GM21576 (cell line): ENCODE data around the gene NPC1.

Experiments
- ATAC-seq: cut with Tn5 transposase; IDR thresholded peaks from one replicate; pipeline ENCODE4 v1.9.1; 2021; ENCODE audit warnings: mild to moderate bottlenecking, moderate library complexity; ENCODE audit not compliant: unreplicated experiment

NPC1 gene

DNA sequence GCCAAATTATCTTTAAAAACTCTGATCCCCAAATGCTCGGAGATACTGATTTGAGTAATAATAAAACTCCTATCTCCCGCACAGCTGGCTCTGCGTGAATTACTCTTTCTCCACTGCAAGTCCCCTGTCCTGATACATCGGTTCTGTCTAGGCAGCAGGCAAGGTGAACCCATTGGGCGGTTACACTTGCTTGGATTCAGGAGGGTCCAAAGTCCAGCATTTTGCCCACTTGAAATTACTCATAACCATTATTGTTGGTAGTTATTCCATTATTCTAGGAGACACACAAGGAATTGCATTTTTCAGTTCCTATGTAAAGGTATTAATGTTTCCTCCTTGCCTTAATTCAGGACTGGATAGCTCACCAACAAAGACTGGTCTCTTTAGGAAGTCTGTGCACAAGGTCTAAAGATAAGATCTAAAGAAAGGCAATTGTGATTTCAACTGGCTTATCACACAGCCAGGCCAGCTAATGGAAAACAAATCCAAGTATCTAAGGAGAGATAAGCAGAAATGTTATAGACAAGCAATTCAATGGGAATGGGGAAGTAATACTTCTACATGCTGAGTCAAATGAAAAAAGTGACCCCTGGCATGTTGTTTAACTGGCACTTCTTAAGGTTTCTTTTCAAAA, 23.2 kb upstream of the NPC1 start:
- no peak for ATAC-seq

DNA sequence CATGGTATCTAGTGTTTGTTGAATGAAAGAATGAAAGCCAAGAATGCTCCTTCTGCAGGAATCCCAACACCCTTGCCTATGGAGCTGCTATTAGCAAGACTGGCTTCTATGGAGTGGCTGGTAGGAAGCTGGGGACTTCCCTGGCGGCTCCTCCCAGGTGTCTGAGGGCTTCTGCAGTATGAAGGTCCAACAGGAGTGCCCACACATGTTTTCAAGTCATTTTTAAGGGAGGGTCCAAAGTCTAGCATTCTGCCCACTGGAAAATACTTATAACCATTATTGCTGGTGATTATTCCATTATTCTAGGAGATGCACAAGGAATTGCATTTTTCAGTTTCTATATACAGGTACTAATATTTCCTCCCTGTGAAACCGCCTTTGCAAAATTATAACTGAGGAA, 21.9 kb upstream of the NPC1 start:
- ATAC-seq = no peak

DNA sequence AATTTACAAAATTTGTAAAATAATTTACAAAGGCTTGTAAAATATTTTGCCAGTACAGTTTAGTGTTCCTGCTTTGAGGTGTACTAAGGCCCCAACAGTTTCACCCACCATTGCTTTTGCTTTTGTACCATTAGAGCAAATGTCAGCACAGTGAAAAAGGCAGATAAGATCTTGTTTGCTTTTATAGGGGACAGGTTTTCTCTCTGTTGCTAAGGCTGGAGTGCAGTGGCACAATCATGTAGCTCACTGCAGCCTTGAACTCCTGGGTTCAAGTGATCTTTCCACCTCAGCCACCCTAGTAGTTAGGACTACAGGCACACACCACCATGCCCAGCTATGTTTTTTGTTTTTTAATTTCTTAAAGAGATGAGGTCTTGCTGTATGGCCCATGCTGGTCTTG, 19.6 kb upstream of the NPC1 start:
- ATAC-seq = no peak

DNA sequence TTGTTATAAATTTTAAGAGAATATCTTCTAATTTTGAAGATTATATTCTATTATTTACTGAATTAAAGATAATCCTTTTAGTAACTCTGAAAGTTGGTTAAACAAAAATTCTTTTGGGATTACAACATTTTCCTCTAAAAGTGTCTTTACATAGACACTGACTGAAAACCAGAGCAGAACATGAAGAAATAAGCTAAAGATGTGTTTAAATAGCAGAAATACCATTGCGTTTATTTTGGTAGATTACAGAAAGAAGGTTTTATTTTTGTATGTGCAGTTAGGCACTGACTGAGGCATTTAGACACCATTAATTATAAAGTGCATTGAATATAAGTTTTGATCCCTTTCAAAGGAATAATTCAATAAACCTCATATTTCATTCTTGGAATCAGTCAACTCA, 13.5 kb upstream of the NPC1 start:
- ATAC-seq = no peak

DNA sequence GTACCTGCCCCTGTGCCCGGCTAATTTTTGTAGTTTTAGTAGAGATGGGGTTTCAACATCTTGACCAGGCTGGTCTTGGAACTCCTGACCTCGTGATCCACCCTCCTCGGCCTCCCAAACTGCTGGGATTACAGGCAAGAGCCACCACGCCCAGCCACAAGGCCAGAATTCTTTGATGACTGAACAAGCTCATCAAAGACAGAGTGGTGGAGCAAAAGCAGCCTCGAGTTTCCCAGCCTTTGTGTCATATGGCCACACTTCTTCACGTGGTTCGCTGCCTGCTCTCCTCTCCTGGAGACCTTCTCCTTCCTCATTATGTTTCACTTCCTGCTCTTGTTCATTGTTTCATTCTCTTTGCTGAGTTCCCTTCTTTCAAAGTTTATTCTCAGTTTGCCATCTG, 9.9 kb upstream of the NPC1 start:
- no peak for ATAC-seq

DNA sequence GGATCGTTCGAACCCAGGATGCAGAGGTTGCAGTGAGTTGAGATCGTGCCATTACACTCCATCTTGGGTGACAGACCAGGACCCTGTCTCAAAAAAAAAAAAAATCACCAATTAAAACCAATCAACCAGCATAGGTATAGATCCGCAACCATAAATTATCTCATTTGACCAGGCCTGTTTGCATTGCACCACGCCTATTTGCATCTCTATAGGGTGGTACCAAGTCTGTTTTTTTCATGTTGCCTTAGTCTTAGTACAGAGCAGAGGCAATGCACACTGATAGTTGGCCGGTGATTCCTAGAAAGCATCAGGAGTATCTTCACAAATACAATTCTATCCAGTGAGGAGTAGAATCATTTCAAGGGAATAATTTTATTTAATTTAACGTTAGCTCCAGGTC, 9.3 kb upstream of the NPC1 start:
- ATAC-seq = no peak

DNA sequence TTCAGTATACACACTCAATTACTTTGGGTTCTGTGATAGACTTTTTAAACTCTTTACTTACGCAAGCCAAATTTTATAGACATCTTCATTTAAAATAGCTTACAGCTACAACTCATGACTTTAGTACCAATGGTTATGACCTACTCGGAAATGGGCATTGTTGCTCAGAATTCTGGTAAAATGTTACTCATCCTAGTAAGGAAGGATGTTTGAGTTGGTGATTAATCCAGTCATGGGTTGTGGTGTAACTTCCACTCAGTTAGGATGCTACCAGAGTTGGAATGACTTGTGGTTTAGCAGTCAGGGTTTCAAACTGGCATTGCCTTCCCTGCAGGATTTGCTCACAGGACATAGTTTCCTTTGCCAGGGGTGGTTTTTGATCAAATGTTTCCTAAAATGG, 7.4 kb upstream of the NPC1 start:
- ATAC-seq = no peak

DNA sequence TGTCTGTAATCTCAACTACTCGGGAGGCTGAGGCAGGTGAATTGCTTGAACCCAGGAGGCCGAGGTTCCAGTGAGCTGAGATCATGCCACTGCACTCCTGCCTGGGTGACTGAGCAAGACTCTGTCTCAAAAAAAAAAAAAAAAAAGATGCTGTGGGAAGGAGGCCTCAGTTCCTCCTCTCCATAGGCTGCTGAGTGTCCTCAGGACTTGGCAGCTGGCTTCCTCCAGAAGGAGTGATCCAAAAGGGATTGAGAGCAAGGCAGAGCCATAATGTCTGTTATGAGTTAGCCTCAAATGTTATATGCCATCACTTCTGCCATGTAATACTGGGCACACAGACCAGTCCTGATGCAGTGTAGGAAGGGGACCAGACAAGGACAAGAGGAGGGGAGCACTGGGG, 6.6 kb upstream of the NPC1 start:
- ATAC-seq = no peak

DNA sequence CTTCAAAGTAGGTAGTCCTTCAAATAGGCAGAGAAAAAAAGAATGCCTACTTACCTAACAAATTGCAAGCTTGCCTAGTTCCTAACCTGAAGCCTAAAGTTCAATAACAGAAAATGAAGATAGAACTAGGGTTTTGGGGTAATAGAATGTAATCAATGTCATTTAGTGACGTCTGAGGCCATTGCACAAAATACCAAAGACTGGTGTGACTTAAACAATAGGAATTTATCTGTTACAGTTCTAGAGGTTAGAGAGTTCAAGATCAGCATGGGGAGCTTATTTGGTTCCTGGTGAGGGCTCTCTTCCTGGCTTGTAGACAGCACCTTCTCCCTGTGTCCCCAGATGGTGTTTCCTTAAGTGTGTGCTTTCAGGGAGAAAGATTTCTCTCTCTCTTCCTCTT, 4.7 kb upstream of the NPC1 start:
- ATAC-seq = no peak

DNA sequence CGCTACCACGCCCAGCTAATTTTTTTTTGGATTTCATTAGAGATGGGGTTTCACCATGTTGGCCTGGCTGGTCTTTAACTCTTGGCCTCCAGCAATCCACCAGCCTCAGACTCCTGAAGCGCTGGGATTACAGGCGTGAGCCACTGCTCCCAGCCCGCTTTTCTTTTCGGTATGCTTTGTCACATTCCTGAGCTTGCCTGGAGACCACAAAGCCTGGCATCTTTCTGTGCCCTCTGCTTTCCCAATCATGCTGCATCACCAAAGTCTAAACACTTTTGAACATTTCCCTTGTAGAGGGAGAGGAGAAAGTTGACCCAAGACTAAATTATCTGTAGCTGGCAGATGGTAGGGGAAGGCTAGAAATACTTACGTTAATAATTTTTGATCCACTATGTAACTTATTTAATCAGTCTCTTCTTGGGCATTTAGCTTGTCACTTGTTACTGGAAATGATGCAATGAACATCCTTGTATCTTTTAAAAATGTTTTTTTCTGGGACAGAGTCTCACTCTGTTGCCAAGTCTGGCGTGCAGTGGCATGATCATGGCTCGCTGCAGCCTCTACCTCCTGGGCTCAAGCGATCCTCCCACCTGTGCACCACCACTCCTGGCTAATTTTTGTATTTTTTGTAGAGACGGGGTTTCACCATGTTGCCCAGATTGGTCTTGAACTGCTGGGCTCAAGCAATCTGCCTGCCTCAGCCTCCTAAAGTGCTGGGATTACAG, 2.7 kb upstream of the NPC1 start:
- no peak for ATAC-seq

DNA sequence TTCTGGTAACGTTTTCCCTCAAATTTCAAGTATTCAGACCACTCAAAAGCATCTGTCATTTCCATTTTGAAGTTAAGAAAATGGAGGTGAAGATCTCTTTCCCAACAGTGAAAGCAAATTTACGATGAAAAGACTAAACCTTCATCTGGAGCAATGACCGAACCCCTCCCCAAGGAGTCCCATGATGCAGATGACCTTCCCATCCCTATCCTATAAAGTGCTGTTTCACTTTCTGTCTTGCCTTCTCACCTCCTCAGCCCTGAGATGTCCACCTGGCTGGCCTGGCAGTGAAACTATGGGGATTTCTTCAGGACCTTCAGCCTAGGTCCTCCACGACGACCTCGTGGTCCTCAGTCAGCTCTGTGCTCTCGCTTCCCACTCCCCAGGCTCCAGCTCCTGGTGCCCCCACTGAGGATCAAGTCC, 925 bp upstream of the NPC1 start:
- ATAC-seq = no peak

DNA sequence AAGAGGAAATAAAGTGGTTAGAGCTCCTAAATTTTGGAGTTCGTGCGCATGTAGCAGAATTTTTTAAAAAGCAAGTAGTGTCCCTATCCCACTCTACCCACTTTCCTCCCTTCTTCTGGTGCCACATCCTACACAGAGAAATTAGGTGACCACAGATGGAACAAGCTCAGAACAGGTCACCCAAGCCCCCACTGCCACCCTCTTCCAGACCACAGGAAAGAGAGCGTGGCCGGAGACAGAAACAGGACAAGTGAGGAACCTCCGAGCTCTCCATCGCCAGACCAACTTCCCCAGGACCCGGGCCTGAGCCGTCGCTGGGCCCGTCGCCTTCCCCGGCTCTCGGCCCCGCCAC, 433 bp downstream of the NPC1 start:
- peak; percentile 0 for ATAC-seq

DNA sequence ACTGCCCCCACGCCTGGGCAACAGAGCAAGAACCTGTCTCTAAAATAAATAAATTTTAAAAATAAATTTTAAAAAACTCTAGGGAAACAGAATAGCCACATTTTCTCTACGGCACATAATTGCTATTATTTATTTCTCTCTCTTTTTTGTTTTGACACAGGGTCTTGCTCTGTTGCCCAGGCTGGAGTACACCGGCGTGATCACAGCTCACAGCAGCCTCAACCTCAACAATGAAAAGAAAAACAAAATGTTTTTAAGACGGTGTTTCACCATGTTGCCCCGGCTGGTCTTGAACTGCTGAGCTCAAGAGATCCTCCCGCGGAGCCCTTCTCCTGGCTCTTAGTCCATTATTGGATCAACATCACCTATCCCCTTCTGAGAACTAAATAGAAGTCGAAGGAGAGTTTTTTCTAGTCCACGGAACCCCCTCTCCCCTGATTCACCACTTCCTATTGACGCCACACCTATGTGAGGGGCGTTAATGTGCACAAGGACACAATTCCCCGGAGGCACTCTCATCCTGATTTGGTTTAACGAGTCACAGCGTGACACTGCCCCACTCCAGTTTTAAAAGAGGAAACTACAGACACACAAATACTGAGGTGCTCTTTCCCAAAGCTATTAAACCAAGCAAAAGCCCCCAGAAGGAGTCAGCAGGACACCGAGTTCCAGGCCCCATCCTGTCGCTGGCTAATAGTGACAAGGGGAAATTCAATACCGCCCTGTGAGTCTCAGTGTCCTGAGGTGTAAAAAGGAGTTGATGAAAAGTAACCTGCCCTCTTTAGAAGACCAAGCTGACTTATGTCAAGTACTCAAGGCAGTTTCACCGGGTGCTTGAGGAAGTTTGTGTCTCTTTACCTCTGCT, 1.1 kb downstream of the NPC1 start:
- ATAC-seq = no peak

DNA sequence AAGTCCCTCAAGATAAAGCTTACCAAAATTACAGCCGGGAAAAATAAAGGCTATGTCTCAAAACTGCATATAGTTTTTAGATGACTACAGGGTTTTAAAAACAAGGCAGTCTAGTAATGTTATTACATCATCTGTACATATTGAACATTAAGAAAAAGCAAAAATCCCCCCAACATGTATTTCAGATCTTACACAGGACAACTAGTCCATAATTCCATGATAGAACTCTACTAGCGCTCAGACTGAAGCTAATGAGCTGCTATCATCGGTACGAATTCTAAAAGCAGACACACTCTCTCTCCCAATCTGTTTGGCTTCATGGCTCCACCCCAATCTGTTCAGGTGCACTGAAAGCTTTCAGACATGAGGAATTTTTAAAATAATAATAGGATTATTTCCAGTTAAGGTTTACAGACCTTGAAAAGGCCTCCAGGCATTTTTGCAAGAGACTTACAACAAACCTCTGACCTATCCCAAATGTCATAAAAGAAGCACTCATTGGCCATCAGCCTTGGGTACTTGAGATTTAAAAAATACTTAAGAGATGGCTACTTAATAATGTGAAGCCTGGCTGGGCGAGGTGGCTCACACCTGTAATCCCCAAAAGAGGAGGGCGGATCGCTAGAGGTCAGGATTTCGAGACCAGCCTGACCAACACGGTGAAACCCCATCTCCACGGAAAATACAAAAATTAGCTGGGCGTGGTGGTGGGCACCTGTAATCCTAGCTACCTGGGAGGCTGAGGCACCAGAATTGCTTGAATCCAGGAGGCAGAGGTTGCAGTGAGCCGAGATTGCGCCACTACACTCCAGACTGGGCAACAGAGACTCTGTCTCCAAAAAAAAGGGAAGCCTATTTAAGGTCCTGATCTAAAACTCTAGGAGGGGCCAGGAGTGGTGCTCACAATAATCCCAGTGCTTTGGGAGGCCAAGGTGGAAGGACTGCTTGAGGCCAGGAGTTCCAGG, 2.0 kb downstream of the NPC1 start:
- no peak for ATAC-seq

DNA sequence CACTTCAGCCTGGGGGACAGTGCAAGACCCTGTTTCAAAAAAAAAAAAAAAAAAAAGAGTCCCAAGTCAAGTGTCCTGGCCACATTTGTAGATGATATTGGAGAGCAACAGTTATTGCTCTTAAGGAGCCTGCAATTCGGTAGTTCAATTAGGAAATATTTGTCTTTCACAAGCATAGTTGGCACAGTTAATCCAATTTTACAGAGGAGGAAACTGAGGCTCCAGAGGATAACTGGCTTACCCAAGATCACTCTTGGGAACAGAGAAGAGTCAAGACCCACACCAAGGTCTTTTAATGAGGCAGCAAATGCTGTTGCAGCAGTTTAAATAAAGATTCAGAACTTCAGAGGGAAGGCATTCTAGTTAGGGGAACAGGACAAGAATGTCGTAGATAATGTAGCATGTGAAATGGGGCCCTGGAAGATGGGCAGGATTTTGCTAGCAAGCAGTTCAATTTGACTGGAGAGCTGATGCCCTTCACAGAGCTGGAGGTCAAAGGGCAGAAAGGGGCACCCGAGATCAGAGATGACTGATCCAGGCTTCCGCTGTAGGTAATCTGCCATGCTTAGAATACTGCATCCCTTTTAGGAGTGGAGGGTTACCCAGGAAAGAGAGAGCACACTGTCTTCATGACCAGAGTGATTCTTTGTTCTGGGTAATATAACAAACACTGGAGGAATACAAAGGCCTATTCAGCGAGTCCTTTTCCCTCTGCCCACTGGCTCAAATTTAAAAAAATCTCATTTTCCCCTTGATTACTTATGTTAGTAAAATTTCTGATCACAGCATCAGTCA, 3.0 kb downstream of the NPC1 start:
- ATAC-seq = no peak

DNA sequence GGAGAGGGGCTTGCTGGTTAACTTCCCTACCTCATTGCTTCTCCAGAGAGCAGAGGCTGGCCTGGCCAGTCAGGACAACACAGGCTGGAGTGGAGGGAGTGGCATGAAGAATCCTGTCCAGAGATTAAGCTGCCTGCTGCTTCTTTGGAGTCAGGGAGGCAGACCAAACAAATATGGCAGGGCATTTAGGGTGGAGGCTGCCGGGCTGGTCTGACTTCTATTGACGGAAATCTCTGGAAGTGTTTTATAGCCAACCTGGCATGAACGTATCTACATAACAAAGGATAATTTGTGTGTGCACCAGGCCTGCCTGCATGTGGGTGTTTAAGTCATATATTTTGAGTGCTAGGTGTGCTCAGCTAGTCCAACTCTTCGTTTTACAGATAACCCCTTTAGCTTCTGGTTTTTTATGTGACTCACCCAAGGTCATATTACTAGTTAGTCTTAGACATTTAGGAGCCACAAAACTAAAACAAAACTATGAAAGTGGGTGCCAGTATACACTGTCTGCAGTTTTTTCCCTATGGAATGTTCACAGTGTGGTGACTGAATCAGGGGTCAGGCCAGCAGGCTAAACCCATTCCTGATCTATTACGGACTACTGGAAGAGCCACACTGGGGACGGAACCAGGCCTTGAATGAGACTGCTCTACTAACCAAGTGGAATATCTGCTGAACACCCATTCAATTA, 5.5 kb downstream of the NPC1 start:
- ATAC-seq = no peak

DNA sequence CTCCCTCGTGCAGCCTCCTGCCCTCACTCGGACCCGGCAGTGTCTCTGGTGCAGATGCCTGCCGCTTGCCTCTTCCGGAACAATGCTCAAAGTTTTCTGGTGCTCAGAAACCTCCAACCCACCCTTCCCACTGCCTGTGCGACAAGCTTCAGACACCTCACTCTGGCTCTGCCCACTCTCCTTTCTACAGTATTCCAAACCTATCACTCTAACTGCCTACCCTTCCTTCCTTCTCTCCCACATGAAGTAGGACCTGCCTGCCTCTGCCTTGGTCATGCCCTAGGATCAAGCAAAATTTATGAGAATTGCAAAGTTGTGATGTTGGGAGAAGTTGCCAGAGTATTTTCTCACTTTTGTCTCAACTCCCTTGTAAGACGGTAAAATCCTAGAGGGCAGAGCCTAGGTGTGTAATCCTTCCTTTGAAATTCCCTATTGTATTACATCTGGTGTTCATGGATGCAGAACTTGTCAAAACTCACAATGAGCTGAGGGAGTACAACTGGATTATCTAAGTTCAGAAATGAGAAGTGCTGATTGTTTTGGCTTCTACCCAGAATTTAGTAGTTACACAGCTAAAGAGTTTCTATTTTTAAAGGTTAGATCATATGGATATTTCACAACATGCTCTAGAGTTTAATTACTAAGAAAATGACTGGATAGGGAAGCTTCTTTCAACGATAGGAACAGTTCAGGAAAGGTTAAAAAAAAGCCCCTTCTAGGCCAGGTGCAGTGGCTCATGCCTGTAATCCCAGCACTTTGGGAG, 7.2 kb downstream of the NPC1 start:
- ATAC-seq = no peak

DNA sequence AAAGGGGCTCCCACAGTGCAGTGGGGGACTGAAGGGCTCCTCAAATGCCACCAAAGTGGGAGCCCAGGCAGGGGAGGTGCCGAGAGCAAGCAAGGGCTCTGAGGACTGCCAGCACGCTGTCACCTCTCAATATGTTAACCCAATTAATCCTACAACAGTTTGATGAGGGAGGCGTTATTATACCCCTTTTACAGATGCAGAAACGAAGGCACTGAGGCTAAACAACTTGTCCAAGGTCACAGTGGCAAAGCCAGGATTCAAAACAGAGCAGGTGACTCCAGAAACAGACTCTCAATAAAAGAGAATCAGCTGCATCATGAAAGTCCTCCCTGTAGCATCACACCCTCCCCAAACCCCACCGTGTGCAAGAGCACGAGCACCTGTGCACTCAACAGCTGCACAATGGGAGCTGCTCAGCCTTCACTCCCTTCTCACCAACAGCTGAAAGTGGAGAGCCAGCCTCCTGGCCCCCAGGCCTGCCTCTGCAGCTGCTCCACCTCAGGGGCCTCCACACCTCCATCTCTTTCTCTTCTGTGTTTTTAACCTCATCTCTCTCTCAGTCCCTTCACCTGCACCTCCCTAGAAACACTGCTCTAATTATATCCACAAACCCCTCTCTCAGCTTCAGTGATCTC, 8.1 kb downstream of the NPC1 start:
- no peak for ATAC-seq
